Measurements from ENCODE around the gene GAS2. TPM values are rescaled to one million over a fixed set of nuclear protein-coding genes. Genes with fewer than 3 reads are reported as not detected.

GAS2 gene
- polyA plus RNA-seq, 1 donor from 2014 or later, result 8.0 TPM

GRCh38 chr11:22787551-22788162, 121.2 kb downstream of the GAS2 start:
- no peaks in the 10 kb centered on the region for H4K20me1 ChIP-seq (ENCODE audit: insufficient read depth)
- no peaks in the 10 kb centered on the region for H3K9me2 ChIP-seq (ENCODE audit: insufficient read depth, low read length)
- no peak overlapping the region for H3K9ac ChIP-seq (ENCODE audit: low read length)
- no peak overlapping the region for H3K27ac ChIP-seq (ENCODE audit: low read length)
- no peaks in the 10 kb centered on the region for H3F3A ChIP-seq (ENCODE audit: insufficient read depth, low read length, poor library complexity, severe bottlenecking)
- H3K79me2 ChIP-seq (replicated peaks; ENCODE audit: insufficient read depth, low read length), result no peaks in the 10 kb centered on the region
- H3K4me3 ChIP-seq (ENCODE audit: low read length), result no peak overlapping the region
- H3K36me3 ChIP-seq (ENCODE audit: insufficient read depth, low read length), result no peaks in the 10 kb centered on the region
- H3K27me3 ChIP-seq (ENCODE audit: insufficient read depth, low read depth, low read length), result no peaks in the 10 kb centered on the region
- peak overlapping the region; percentile 5 for H2AFZ ChIP-seq (ENCODE audit: low read depth, low read length)
- no peaks in the 10 kb centered on the region for H3K9me3 ChIP-seq (ENCODE audit: low read length)
- TF ChIP-seq REST (IDR thresholded peaks at IDR 0.05; ENCODE audit: borderline replicate concordance) (no peak), TAF1 (IDR thresholded peaks at IDR 0.05; ENCODE audit: low read depth) (no peak), CTCF (IDR thresholded peaks at IDR 0.05; ENCODE audit: poor library complexity, severe bottlenecking) (peak; percentile 89), SMC3 (conservative IDR thresholded peaks at IDR 0.05; ENCODE audit: poor library complexity) (peak; percentile 95), RAD21 (conservative IDR thresholded peaks at IDR 0.05) (peak; percentile 96), MXI1 (conservative IDR thresholded peaks at IDR 0.05; ENCODE audit: poor library complexity, severe bottlenecking) (peak; percentile 26)
- H3K4me2 ChIP-seq (ENCODE audit: low read length), result no peak overlapping the region

GRCh38 chr11:22792497-22792896, 126.1 kb downstream of the GAS2 start:
- Histone ChIP-seq H3K9ac (ENCODE audit: low read length) (no peak overlapping the region), H3K4me2 (ENCODE audit: low read length) (no peak overlapping the region), H3K9me2 (ENCODE audit: insufficient read depth, low read length) (no peaks in the 10 kb centered on the region), H3K79me2 (replicated peaks; ENCODE audit: insufficient read depth, low read length) (no peaks in the 10 kb centered on the region), H3F3A (ENCODE audit: insufficient read depth, low read length, poor library complexity, severe bottlenecking) (no peaks in the 10 kb centered on the region), H3K27ac (ENCODE audit: low read length) (no peak overlapping the region), H3K27me3 (ENCODE audit: insufficient read depth, low read depth, low read length) (no peaks in the 10 kb centered on the region), H3K36me3 (ENCODE audit: insufficient read depth, low read length) (no peaks in the 10 kb centered on the region), H2AFZ (ENCODE audit: low read depth, low read length) (no peak overlapping the region), H4K20me1 (ENCODE audit: insufficient read depth) (no peaks in the 10 kb centered on the region), H3K4me3 (ENCODE audit: low read length) (no peak overlapping the region), H3K9me3 (ENCODE audit: low read length) (no peaks in the 10 kb centered on the region)
- TF ChIP-seq TAF1 (IDR thresholded peaks at IDR 0.05; ENCODE audit: low read depth) (no peak), EZH2 (IDR thresholded peaks at IDR 0.05; ENCODE audit: borderline replicate concordance, insufficient read depth, low read length, poor library complexity, severe bottlenecking) (no peak), RAD21 (conservative IDR thresholded peaks at IDR 0.05) (no peak), EP300 (conservative IDR thresholded peaks at IDR 0.05; ENCODE audit: poor library complexity, severe bottlenecking) (no peak), SMC3 (conservative IDR thresholded peaks at IDR 0.05; ENCODE audit: poor library complexity) (no peak), POLR2AphosphoS5 (IDR thresholded peaks at IDR 0.05) (no peak), MXI1 (conservative IDR thresholded peaks at IDR 0.05; ENCODE audit: poor library complexity, severe bottlenecking) (no peak), CTCF (IDR thresholded peaks at IDR 0.05; ENCODE audit: poor library complexity, severe bottlenecking) (no peak), REST (IDR thresholded peaks at IDR 0.05; ENCODE audit: borderline replicate concordance) (no peak)

Measured in neural cell (in vitro differentiated cells).